SU-DHL-6 (cell line): ENCODE measurements around the gene RABL3.

Experiments used
- CTCF ChIP-seq: fragments of 200-600 bp; sonication (generic); IDR thresholded peaks from one replicate; pipeline ENCODE4 v1.5.1; 2017; ENCODE audit warnings: antibody characterized with exemption, mild to moderate bottlenecking, low read length, moderate library complexity; ENCODE audit not compliant: insufficient read depth, poor library complexity, severe bottlenecking
- EZH2phosphoT487 ChIP-seq: fragments of 200-600 bp; sonication (generic), shearing (Covaris generic); conservative IDR thresholded peaks from 2 replicates; pipeline ENCODE4 v1.6.1; 2018; ENCODE audit warnings: mild to moderate bottlenecking, antibody characterized with exemption, low read length, moderate library complexity, mixed read lengths

GRCh38 chr3:120650311-120650710 is 92.0 kb downstream of the RABL3 start:
- TF ChIP-seq CTCF, result no peak
- no peak for TF ChIP-seq EZH2phosphoT487
